Type B pancreatic cell (in vitro differentiated cells): Measurements from ENCODE around the gene OLFML2B. TPM values are rescaled to one million over a fixed set of nuclear protein-coding genes. Genes with fewer than 3 reads are reported as not detected.

Experiments used
- DNase-seq: peaks from one replicate; pipeline ENCODE4 v3.0.0; 2021; ENCODE audit warnings: mixed read lengths; ENCODE audit not compliant: unreplicated experiment; ENCODE audit errors: extremely low spot score
- H3K27ac Mint-ChIP-seq: 2 replicates; pipeline ENCODE4 v1.8.0; 2021; ENCODE audit warnings: mild to moderate bottlenecking, mixed read lengths
- H3K27me3 Mint-ChIP-seq: 2 replicates; pipeline ENCODE4 v1.8.0; 2021; ENCODE audit warnings: mixed read lengths
- H3K36me3 Mint-ChIP-seq: 2 replicates; pipeline ENCODE4 v1.8.0; 2021; ENCODE audit warnings: mixed read lengths
- H3K4me1 Mint-ChIP-seq: one replicate; pipeline ENCODE4 v1.8.0; 2021; ENCODE audit warnings: mixed read lengths; ENCODE audit not compliant: unreplicated experiment
- H3K4me3 Mint-ChIP-seq: 2 replicates; pipeline ENCODE4 v1.8.0; 2021; ENCODE audit warnings: mild to moderate bottlenecking, mixed read lengths
- H3K9me3 Mint-ChIP-seq: 2 replicates; pipeline ENCODE4 v1.8.0; 2021; ENCODE audit warnings: mixed read lengths
- total RNA-seq: library from RNA; stranded (reverse); gene quantifications from 2 replicates; pipeline ENCODE4 v1.2.1, GENCODE V29; 2021; ENCODE audit warnings: low replicate concordance
- TF ChIP-seq, protein P1 (sequence below): fragments of 200-600 bp; sonication (generic); conservative IDR thresholded peaks from 2 replicates; pipeline ENCODE4 v1.5.0; 2021; ENCODE audit warnings: antibody characterized with exemption, mild to moderate bottlenecking

Gene OLFML2B
- total RNA-seq, 1 donor from 2014 or later: 35.0 TPM

GRCh38 chr1:161981735-161982506 lies 41.7 kb downstream of the OLFML2B start:
- Mint-ChIP-seq H3K27ac (no peak overlapping the region), H3K27me3 (no peaks in the 10 kb centered on the region), H3K4me3 (no peak overlapping the region), H3K36me3 (peaks cover 21% of the 10 kb centered on the region), H3K9me3 (peaks cover 6% of the 10 kb centered on the region), H3K4me1 (peaks cover 10% of the 10 kb centered on the region)
- DNase-seq: no peak
- TF ChIP-seq, protein P1, sequence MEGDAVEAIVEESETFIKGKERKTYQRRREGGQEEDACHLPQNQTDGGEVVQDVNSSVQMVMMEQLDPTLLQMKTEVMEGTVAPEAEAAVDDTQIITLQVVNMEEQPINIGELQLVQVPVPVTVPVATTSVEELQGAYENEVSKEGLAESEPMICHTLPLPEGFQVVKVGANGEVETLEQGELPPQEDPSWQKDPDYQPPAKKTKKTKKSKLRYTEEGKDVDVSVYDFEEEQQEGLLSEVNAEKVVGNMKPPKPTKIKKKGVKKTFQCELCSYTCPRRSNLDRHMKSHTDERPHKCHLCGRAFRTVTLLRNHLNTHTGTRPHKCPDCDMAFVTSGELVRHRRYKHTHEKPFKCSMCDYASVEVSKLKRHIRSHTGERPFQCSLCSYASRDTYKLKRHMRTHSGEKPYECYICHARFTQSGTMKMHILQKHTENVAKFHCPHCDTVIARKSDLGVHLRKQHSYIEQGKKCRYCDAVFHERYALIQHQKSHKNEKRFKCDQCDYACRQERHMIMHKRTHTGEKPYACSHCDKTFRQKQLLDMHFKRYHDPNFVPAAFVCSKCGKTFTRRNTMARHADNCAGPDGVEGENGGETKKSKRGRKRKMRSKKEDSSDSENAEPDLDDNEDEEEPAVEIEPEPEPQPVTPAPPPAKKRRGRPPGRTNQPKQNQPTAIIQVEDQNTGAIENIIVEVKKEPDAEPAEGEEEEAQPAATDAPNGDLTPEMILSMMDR: no peak

GRCh38 chr1:161981126-161981525 lies 42.5 kb downstream of the OLFML2B start:
- no peak for DNase-seq
- no peak overlapping the region for H3K27ac Mint-ChIP-seq
- no peak overlapping the region for H3K4me3 Mint-ChIP-seq
- H3K36me3 Mint-ChIP-seq: peaks cover 21% of the 10 kb centered on the region
- peaks cover 5% of the 10 kb centered on the region for H3K9me3 Mint-ChIP-seq
- TF ChIP-seq, protein P1: no peak
- no peaks in the 10 kb centered on the region for H3K27me3 Mint-ChIP-seq
- peaks cover 10% of the 10 kb centered on the region for H3K4me1 Mint-ChIP-seq

DNA sequence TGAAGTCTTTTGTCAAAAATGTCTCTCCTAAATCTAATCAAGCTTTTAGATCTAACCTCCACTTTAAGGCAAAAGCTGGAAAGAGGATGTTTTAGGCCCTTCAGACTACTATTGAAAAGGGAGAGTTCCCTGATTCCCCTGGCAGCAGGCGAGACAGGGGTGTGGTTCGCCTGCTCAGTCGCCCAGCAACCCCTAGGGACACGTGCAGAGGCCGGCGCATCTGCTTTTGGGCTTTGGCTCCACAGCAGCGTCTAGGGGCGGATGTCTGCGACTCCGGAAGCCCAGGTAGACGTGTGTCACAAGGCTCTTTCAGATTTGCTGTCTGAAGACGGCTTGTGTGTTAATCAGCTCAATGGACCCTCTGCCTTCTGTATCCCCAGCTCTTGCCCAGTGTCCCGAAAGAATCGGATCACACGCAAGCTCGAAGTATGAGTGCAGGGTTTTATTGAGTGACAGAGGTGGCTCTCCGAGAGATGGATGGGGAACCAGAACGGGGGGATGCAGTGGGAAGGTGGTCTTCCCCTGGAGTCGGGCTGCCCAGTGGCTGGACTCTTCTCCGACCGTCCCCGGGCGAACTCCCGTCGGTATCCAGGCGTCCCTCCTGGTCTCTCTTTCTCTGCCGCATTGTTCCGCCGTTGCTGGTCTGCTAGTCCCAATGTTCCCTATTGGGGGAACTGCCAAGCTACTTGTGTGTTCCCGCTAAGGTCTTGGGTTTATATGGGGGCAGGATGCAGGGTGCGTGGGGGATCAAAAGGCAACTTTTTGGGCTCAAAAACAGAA lies 45.5 kb downstream of the OLFML2B start:
- Mint-ChIP-seq H3K4me3 (no peak overlapping the region), H3K4me1 (peaks cover 15% of the 10 kb centered on the region), H3K27ac (no peak overlapping the region), H3K36me3 (peaks cover 12% of the 10 kb centered on the region), H3K9me3 (no peaks in the 10 kb centered on the region), H3K27me3 (no peaks in the 10 kb centered on the region)
- TF ChIP-seq, protein P1: no peak
- no peak for DNase-seq

DNA sequence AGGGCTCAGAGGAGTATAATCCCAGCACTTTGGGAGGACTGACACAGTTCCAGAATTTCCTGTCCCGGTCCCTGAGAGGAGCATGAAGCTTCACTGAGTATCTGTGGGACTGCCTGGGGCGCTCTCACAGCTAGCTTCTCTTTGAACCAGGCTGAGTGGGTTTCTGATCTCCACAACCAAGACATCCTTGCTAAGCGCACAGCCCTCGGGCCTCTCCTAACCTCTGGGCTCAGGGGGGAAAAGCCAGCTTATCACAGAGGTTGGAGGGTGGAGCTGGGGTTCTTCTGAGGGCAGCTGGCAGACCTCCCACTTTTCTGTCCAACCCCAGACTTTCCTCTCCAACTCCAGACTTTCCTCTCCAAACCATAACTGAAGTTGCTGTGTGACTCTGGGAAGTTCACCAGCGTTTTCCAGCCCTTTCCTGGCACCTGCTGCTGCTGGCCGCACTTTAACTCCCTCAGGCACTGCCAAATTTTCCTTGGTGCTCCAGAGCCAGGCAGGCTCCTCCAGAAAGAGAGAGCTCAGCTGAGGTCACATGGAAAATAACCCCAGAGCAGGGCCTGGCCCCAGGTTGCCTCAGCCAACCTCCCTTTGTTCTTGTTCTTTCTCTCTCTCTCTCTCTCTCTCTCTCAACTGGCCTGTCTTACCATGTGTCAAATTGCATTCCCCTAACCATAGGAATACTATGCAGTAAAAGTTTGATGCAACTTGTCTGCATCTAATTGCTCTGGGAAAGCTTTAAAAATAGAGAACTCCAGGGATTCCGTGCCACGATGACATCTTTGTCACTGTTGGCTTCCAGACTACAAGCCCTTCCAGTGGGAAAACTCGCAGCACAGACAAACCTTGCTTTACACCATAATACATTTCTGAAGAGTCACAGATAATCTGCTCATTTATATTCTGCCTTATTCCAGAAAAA lies 49.5 kb downstream of the OLFML2B start:
- H3K9me3 Mint-ChIP-seq: no peaks in the 10 kb centered on the region
- TF ChIP-seq, protein P1: no peak
- peak overlapping the region; percentile 9 for H3K27ac Mint-ChIP-seq
- H3K36me3 Mint-ChIP-seq: peaks cover 5% of the 10 kb centered on the region
- peaks cover 5% of the 10 kb centered on the region for H3K4me1 Mint-ChIP-seq
- no peak for DNase-seq
- no peak overlapping the region for H3K4me3 Mint-ChIP-seq
- H3K27me3 Mint-ChIP-seq: no peaks in the 10 kb centered on the region

DNA sequence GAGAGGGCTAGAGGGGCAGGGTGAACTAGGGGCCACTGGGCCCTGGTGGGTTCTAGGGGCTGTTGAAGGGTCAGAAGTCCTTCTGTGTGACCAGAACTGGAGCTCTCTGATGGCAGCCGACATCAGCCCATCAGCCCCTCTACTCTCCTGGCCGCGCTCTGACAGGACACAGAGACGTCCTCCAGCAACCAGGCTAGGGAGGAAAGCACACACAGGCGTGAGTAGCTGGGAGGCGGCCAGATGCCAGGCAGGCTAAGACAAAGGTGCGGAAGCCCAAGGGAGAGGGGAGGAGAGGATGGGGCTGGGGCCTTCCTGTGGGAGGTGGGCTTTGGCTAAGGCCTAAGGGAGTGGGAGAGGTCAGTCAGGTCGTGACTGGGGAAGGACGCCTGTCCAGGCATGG lies 50.8 kb downstream of the OLFML2B start:
- Mint-ChIP-seq H3K4me3 (no peak overlapping the region), H3K36me3 (peaks cover 5% of the 10 kb centered on the region), H3K27ac (no peak overlapping the region), H3K9me3 (peaks cover under 1% of the 10 kb centered on the region), H3K27me3 (no peaks in the 10 kb centered on the region), H3K4me1 (peaks cover 5% of the 10 kb centered on the region)
- no peak for DNase-seq
- TF ChIP-seq, protein P1: no peak
